Kidney (tissue), 11 donors: ENCODE results near the gene MALL. TPM values are rescaled to one million over a fixed set of nuclear protein-coding genes. Genes with fewer than 3 reads are reported as not detected.
"Not testable (repeated sequence)": the region's sequence is repeated elsewhere in the genome, so short reads cannot be mapped to it uniquely, and the experiment has no call there.

Experiments used
- DNase-seq, 5 donors: peaks; one replicate each; pipeline ENCODE4 v3.0.0-alpha.2; 2013 to 2020
- FAIRE-seq: peaks from 2 replicates; lab custom pipeline; 2012; peaks lifted over from hg19 to GRCh38; lab: Jason Lieb, UNC
- H3K27ac ChIP-seq, 2 donors: one replicate each; pipeline ENCODE4 v1.7.0; 2013; ENCODE audit warnings: low read depth in 2 of 2, low read length in 2 of 2, inconsistent platforms in 1 of 2
- H3K27me3 ChIP-seq: one replicate; pipeline ENCODE4 v1.7.1; 2013; ENCODE audit warnings: low read length, inconsistent platforms; ENCODE audit not compliant: control insufficient read depth, insufficient read depth
- H3K36me3 ChIP-seq, 3 donors: one replicate each; pipeline versions ENCODE4 v1.7.0 to v1.7.1; 2013; ENCODE audit warnings: low read length in 3 of 3, control low read depth in 1 of 3, inconsistent platforms in 1 of 3; ENCODE audit not compliant: insufficient read depth in 3 of 3, control insufficient read depth in 2 of 3
- H3K4me1 ChIP-seq, 3 donors: one replicate each; pipeline versions ENCODE4 v1.7.0 to v1.7.1; 2013; ENCODE audit warnings: low read length in 3 of 3, inconsistent platforms in 1 of 3, low read depth in 1 of 3; ENCODE audit not compliant: control insufficient read depth in 2 of 3, insufficient read depth in 2 of 3
- H3K4me3 ChIP-seq, 3 donors: one replicate each; pipeline versions ENCODE4 v1.7.0 to v1.8.1; 2013; ENCODE audit warnings: low read length in 3 of 3, control low read depth in 1 of 3, inconsistent platforms in 1 of 3
- H3K9ac ChIP-seq, 3 donors: one replicate each; pipeline versions ENCODE4 v1.7.0 to v1.7.1; 2013; ENCODE audit warnings: low read length in 3 of 3, control low read depth in 1 of 3, inconsistent platforms in 1 of 3
- H3K9me3 ChIP-seq, 3 donors: one replicate each; pipeline versions ENCODE4 v1.7.0 to v1.7.1; 2013; ENCODE audit warnings: low read length in 3 of 3, control low read depth in 1 of 3, inconsistent platforms in 1 of 3; ENCODE audit not compliant: control insufficient read depth in 2 of 3, insufficient read depth in 1 of 3
- intact Hi-C: fragments of 100-400 bp; cut with DNase I; formaldehyde crosslinking; loops from one replicate; pipeline ENCODE4 v1.11.1; 2022
- polyA plus RNA-seq: library from polyadenylated mRNA; stranded (reverse); fragments of 350-450 nt; fragmentation: Illumina TruSeq; extraction: RNeasy Lipid Tissue Mini Kit (QIAGEN cat#74804); gene quantifications from one replicate; pipeline ENCODE4 v1.2.3, GENCODE V29; 2014; ENCODE audit warnings: low read depth, low replicate concordance; ENCODE audit not compliant: insufficient read depth
- total RNA-seq: library from RNA; stranded (reverse); fragmentation: NEBNext Ultra II Directional; extraction: Animal tissue kit (Norgen Biotek cat#: 25700); gene quantifications from one replicate; pipeline ENCODE4 v1.2.1, GENCODE V29; 2021
- donor health status: control.
- donor health status: control.
- donor health status: DM: yes; HTN: yes; CAD: no.
- donor health status: Normal renal cell carcinoma (clear cell type).

Gene MALL
- total and polyA plus RNA-seq, 2 donors from 2014 or later, result 9.7 to 26.2 TPM

DNA sequence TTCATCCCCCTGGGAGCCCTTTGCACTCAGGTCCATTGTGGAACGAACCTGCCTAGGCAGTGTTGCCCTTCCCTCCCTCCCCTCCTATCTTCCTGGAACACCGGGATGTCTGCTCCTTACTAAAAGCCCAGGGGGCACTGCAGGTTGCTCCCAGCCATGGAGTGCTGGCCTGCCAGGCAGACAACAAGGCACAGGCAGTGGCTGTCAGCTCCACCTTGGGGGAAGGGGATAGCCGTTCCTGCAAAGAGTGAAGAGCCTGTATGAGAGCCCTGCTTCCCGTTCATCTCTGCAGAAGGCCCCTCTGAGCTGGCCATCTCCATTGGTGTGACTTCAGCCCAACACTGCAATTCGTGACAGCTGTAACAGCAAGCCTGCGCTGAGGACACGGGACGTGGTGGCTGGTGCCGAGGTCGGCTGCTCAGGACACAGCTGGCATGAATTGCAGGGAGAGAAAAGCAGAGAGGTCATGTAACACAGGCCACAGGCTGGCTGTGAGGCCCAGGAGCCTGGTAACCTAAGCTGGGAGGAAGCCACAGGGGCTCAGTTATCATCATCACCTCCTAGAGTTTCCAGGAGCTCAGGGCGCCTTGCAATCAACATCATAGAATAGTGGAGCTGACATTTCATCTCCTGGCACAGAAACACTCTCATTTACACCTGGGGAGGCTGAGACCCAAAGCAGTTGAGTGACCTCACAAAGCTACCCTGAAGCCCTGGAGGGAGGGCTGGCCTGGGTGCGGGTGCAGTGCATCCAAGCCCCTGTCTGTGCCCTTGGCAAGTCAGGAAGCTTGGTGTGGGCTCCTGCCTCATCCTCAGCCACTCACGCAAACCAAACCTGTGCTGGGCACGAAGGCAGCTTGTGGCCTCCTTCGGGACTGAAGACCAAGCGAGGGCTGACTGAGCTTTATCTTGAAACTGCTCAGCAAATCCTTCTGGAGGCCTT is 67.1 kb downstream of the MALL start:
- H3K36me3 ChIP-seq, H3K9ac ChIP-seq, H3K27me3 ChIP-seq, H3K27ac ChIP-seq, H3K9me3 ChIP-seq, H3K4me1 ChIP-seq, H3K4me3 ChIP-seq, FAIRE-seq, intact Hi-C loops: not testable (repeated sequence)
- peak; percentile 6 to 25 (median 19) for DNase-seq

DNA sequence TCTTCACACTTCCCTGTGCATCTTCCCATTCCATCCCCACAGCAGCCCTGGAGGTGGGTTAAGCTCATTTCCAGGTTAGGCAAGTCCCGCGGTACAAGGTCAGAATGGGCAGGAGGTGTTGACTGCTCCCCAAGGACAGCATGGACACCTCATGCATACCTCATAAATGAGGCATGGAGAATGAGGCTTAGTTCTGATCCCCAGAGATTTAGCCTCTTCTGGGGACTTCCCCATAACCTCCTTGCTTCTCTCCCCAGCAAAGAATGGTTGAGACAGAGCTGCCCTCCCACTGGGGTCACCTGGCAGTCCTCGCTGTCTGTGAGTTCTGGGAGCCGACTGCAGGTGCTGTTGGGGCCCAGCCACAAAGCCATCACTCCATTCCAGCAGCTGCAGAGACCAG is 68.4 kb downstream of the MALL start:
- H3K9me3 ChIP-seq, H3K27me3 ChIP-seq, H3K4me3 ChIP-seq, H3K4me1 ChIP-seq, DNase-seq, FAIRE-seq, H3K27ac ChIP-seq, intact Hi-C loops, H3K36me3 ChIP-seq, H3K9ac ChIP-seq: not testable (repeated sequence)

DNA sequence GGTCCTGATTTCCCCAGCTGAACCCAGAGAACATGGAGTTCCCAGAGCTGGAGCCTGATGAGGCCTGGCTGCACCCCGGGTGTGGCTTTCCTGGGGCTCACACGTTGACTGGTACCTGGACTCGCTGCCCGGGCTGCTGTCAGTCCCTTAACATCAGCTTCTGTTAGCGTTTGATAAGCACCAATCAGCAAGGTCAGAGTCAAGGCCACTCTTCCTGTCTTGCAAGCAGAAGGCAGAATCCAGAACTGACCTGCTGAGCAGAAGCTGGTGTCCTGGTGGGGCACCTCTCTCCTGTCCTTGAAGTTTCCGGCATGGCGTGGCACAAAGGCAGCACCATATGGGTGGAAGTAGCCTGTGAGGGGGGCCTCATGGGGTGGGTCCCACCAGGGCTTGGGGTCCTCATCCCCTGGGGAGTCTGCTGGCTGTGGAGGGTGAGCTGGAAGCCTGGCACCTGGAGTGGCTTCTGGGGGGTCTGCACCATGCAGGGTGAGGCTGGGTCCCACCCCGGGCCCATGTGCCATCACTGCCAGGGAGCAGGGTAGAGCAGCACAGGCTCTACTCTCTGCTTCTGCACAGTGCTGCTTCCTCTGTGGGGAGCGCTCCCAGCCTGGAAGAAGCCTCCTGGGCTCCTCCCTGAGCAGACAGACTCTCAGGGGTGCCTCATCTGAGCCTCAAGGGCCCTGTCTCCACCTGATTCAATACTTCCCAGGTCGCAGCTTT is 73.5 kb downstream of the MALL start:
- peak in 2 of 5 donors; percentile 14 to 51 for DNase-seq
- H3K27me3 ChIP-seq, H3K4me3 ChIP-seq, H3K36me3 ChIP-seq, H3K9ac ChIP-seq, intact Hi-C loops, H3K27ac ChIP-seq, H3K4me1 ChIP-seq, H3K9me3 ChIP-seq, FAIRE-seq: not testable (repeated sequence)

DNA sequence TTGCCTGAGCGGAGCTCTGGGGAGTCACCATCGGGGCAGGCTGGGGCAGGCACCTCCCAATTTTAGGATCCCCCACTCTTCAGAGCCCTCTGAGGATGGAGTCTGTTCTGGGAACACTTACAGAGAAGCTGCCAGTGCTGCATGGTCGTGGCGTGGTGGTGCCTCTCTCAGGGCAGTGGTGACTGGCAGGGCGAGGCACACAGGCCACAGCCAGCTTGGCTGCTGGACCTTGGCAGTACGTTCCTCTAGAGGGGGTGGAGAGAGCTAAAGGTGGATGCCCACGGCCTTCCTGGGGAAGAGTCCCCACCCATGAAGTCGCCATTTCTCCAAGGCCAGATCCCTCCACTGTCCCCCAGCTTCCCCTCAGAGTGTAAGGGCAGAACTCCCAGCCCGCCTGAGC is 78.3 kb downstream of the MALL start:
- intact Hi-C loops, H3K9me3 ChIP-seq, H3K9ac ChIP-seq, H3K4me1 ChIP-seq, H3K36me3 ChIP-seq, FAIRE-seq, H3K27ac ChIP-seq, H3K27me3 ChIP-seq, H3K4me3 ChIP-seq: not testable (repeated sequence)
- peak in 1 of 5 donors; percentile 12 for DNase-seq

DNA sequence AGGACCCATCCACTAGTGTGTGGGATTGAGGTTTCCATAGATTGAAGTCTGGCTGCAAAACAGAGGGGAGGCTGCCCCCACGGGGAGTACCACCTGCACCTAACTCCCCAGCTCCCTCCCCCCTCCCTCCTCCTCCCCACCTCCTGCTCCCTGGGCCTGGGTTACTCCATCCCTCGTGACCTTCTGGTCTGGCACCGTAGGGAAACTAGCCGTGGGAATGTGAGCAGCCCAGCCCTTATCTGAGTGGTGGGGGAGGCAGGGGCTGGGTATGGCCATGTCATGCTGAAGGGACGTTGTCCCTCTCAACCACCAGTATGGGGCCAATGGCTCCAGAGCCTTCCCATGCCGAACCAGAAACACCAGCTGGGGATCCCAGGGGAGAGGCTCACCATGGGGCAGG is 80.2 kb downstream of the MALL start:
- DNase-seq, FAIRE-seq, H3K27ac ChIP-seq, H3K4me1 ChIP-seq, intact Hi-C loops, H3K36me3 ChIP-seq, H3K9ac ChIP-seq, H3K27me3 ChIP-seq, H3K9me3 ChIP-seq, H3K4me3 ChIP-seq: not testable (repeated sequence)

DNA sequence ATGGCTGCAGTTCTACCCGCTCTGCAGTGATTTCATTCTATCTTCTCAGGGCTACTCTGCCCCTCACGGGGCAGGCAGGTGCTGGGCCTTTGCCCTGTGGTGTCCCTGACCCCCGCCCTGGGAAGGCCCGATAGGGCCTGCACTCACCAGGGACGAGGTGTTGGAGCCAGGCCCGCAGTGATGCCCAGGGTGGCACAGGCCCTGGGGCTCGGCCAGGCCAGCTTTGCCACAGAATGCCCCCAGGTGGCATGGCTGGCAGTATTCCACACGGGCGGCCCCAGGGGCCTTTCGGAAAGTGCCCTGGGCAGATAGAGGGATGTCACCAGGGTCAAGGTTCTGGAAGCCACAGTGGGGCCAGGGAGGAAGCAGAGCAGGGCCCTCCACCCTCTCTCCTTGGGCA is 80.7 kb downstream of the MALL start:
- DNase-seq, result peak in 2 of 5 donors; percentile 20 to 41

More for the DNA sequence above, 80.7 kb downstream of the MALL start:
- H3K4me3 ChIP-seq, H3K9ac ChIP-seq, H3K9me3 ChIP-seq, H3K27me3 ChIP-seq, FAIRE-seq, H3K36me3 ChIP-seq, H3K27ac ChIP-seq, H3K4me1 ChIP-seq, intact Hi-C loops: not testable (repeated sequence)
